Uterus (tissue), 2 donors: ENCODE data around the gene STK25.

Experiments
- CTCF ChIP-seq, 4 experiments: fragments of 200-600 bp in 2 of 4; fragments of 450-650 bp in 2 of 4; sonication (generic) in 2 of 4; IDR thresholded peaks; one replicate each; pipeline ENCODE4 v1.5.1; 2016 to 2019; ENCODE audit warnings: antibody characterized with exemption in 4 of 4, mild to moderate bottlenecking in 2 of 4, moderate library complexity in 1 of 4
- POLR2A ChIP-seq, 2 donors: fragments of 450-650 bp; IDR thresholded peaks; one replicate each; pipeline ENCODE4 v1.6.1; 2016; ENCODE audit warnings: antibody characterized with exemption in 2 of 2, mild to moderate bottlenecking in 1 of 2, moderate library complexity in 1 of 2

- TF ChIP-seq CTCF (IDR thresholded peaks at IDR 0.05) (no peak), POLR2A (IDR thresholded peaks at IDR 0.05) (no peak)
Observed at GRCh38 chr2:241548451-241548835, 40.1 kb upstream of the STK25 start.
